Inferior parietal cortex (tissue), 1 donor: ENCODE results near the gene SPAG17.

Experiments used
- DNase-seq: peaks from one replicate; pipeline ENCODE4 v3.0.0-alpha.2; 2016; ENCODE audit errors: extremely low spot score

Gene SPAG17

GRCh38 chr1:118160806-118161205 lies 24.2 kb downstream of the SPAG17 start:
- no peak for DNase-seq

GRCh38 chr1:118159569-118159968 lies 25.5 kb downstream of the SPAG17 start:
- DNase-seq = no peak

GRCh38 chr1:118158924-118159323 lies 26.1 kb downstream of the SPAG17 start:
- DNase-seq = no peak

- DNase-seq = no peak
Observed at GRCh38 chr1:118157506-118157905, 27.5 kb downstream of the SPAG17 start.

GRCh38 chr1:118155106-118155505 lies 29.9 kb downstream of the SPAG17 start:
- DNase-seq = no peak

- DNase-seq = no peak
Observed at GRCh38 chr1:118154220-118154619, 30.8 kb downstream of the SPAG17 start.

GRCh38 chr1:118151312-118151937 lies 33.6 kb downstream of the SPAG17 start:
- peak; percentile 79 for DNase-seq

GRCh38 chr1:118149799-118150198 lies 35.2 kb downstream of the SPAG17 start:
- DNase-seq = no peak

GRCh38 chr1:118148034-118148433 lies 37.0 kb downstream of the SPAG17 start:
- no peak for DNase-seq

GRCh38 chr1:118147522-118147921 lies 37.5 kb downstream of the SPAG17 start:
- DNase-seq = no peak

GRCh38 chr1:118145721-118146120 lies 39.3 kb downstream of the SPAG17 start:
- DNase-seq = no peak

- DNase-seq = no peak
Observed at GRCh38 chr1:118144684-118145083, 40.3 kb downstream of the SPAG17 start.

- DNase-seq = no peak
Observed at GRCh38 chr1:118143831-118144230, 41.2 kb downstream of the SPAG17 start.

GRCh38 chr1:118143121-118143520 lies 41.9 kb downstream of the SPAG17 start:
- no peak for DNase-seq

GRCh38 chr1:118142546-118142945 lies 42.5 kb downstream of the SPAG17 start:
- DNase-seq = no peak

GRCh38 chr1:118137900-118138299 lies 47.1 kb downstream of the SPAG17 start:
- no peak for DNase-seq

GRCh38 chr1:118136187-118136941 lies 48.7 kb downstream of the SPAG17 start:
- peak; percentile 5 for DNase-seq

- no peak for DNase-seq
Observed at GRCh38 chr1:118132000-118132399, 53.0 kb downstream of the SPAG17 start.

GRCh38 chr1:118128761-118129160 lies 56.3 kb downstream of the SPAG17 start:
- no peak for DNase-seq

- DNase-seq = no peak
Observed at GRCh38 chr1:118124064-118124463, 61.0 kb downstream of the SPAG17 start.

- DNase-seq = no peak
Observed at GRCh38 chr1:118123116-118123839, 61.8 kb downstream of the SPAG17 start.

- DNase-seq = no peak
Observed at GRCh38 chr1:118122234-118123004, 62.6 kb downstream of the SPAG17 start.
